Ishikawa (cell line): ENCODE results near the gene TPO.
A peak's percentile ranks its signal among the peaks of the same experiment; 100 is the strongest.

Experiments used
- CEBPB ChIP-seq: IDR thresholded peaks from 2 replicates; pipeline ENCODE4 v1.6.1; 2012
- CREB1 ChIP-seq: IDR thresholded peaks from 2 replicates; pipeline ENCODE4 v1.6.1; 2012; ENCODE audit warnings: low read depth
- EGR1 ChIP-seq: IDR thresholded peaks from 2 replicates; pipeline ENCODE4 v1.6.1; 2012
- EP300 ChIP-seq: IDR thresholded peaks from 2 replicates; pipeline ENCODE4 v1.6.1; 2012; ENCODE audit warnings: borderline replicate concordance
- FOXM1 ChIP-seq: IDR thresholded peaks from 2 replicates; pipeline ENCODE4 v1.6.1; 2012; ENCODE audit warnings: low read depth, borderline replicate concordance
- MAX ChIP-seq: IDR thresholded peaks from 2 replicates; pipeline ENCODE4 v1.6.1; 2012
- NFIC ChIP-seq: IDR thresholded peaks from 2 replicates; pipeline ENCODE4 v1.6.1; 2012
- RAD21 ChIP-seq: IDR thresholded peaks from 2 replicates; pipeline ENCODE4 v1.6.1; 2012; ENCODE audit warnings: low read depth
- REST ChIP-seq: IDR thresholded peaks from 2 replicates; pipeline ENCODE4 v1.6.1; 2012; ENCODE audit warnings: low read depth, mild to moderate bottlenecking
- TAF1 ChIP-seq: IDR thresholded peaks from 2 replicates; pipeline ENCODE4 v1.6.1; 2012; ENCODE audit warnings: low read depth, mild to moderate bottlenecking
- TCF12 ChIP-seq: IDR thresholded peaks from 2 replicates; pipeline ENCODE4 v1.6.1; 2012; ENCODE audit warnings: low read depth
- TEAD4 ChIP-seq: IDR thresholded peaks from 2 replicates; pipeline ENCODE4 v1.6.1; 2012
- USF1 ChIP-seq: IDR thresholded peaks from 2 replicates; pipeline ENCODE4 v1.6.1; 2012
- YY1 ChIP-seq: IDR thresholded peaks from 2 replicates; pipeline ENCODE4 v1.6.1; 2012; ENCODE audit warnings: low read depth
- ZBTB7A ChIP-seq: IDR thresholded peaks from 2 replicates; pipeline ENCODE4 v1.6.1; 2012; ENCODE audit warnings: low read depth

Gene TPO

GRCh38 chr2:1540481-1540880 lies 127.2 kb downstream of the TPO start:
- TF ChIP-seq CREB1 (no peak), NFIC (no peak)

- TF ChIP-seq YY1, result no peak
- TF ChIP-seq TAF1, result no peak
- no peak for TF ChIP-seq ZBTB7A
- no peak for TF ChIP-seq TEAD4
- no peak for TF ChIP-seq CREB1
- no peak for TF ChIP-seq MAX
- no peak for TF ChIP-seq REST
- TF ChIP-seq NFIC, result no peak
- no peak for TF ChIP-seq RAD21
- no peak for TF ChIP-seq EGR1
- no peak for TF ChIP-seq USF1
- no peak for TF ChIP-seq EP300
- TF ChIP-seq CEBPB, result no peak
- TF ChIP-seq FOXM1, result no peak
- TF ChIP-seq TCF12, result no peak
Observed at GRCh38 chr2:1541040-1541439, 127.8 kb downstream of the TPO start.

- TF ChIP-seq TEAD4, result no peak
Observed at GRCh38 chr2:1541819-1542475, 128.7 kb downstream of the TPO start.

- TF ChIP-seq USF1 (no peak), EP300 (no peak), CREB1 (no peak), TAF1 (no peak), EGR1 (no peak), TEAD4 (no peak), MAX (no peak), TCF12 (no peak), REST (no peak), FOXM1 (no peak), CEBPB (no peak), RAD21 (no peak), NFIC (no peak), ZBTB7A (no peak), YY1 (no peak)
Observed at GRCh38 chr2:1542971-1543370, 129.7 kb downstream of the TPO start.

GRCh38 chr2:1543776-1544477 lies 130.7 kb downstream of the TPO start:
- no peak for TF ChIP-seq CREB1
- no peak for TF ChIP-seq FOXM1
- no peak for TF ChIP-seq NFIC

- no peak for TF ChIP-seq REST
- TF ChIP-seq USF1, result peak; percentile 77
- TF ChIP-seq CEBPB, result no peak
- TF ChIP-seq MAX, result no peak
Observed at GRCh38 chr2:1544478-1545069, 131.3 kb downstream of the TPO start.
